Adipocyte (in vitro differentiated cells): ENCODE data around the gene KCNA4.
A peak's percentile ranks its signal among the peaks of the same experiment; 100 is the strongest.
"Not testable (repeated sequence)": the region's sequence is repeated elsewhere in the genome, so short reads cannot be mapped to it uniquely, and the experiment has no call there.

Experiments
- DNase-seq: peaks from one replicate; pipeline ENCODE4 v3.0.0-alpha.2; 2015; ENCODE audit warnings: low read depth
- H3K27me3 ChIP-seq: replicated peaks from 2 replicates; pipeline ENCODE4 v1.7.0; 2013; ENCODE audit warnings: mild to moderate bottlenecking, low read length, moderate library complexity; ENCODE audit not compliant: control insufficient read depth, insufficient read depth
- H3K36me3 ChIP-seq: 2 replicates; pipeline ENCODE4 v1.7.0; 2013; ENCODE audit warnings: low read length, mild to moderate bottlenecking, moderate library complexity; ENCODE audit not compliant: control insufficient read depth, insufficient read depth, severe bottlenecking
- H3K4me1 ChIP-seq: 2 replicates; pipeline ENCODE4 v1.7.0; 2013; ENCODE audit warnings: mild to moderate bottlenecking, low read length, moderate library complexity; ENCODE audit not compliant: control insufficient read depth, insufficient read depth
- H3K4me3 ChIP-seq: 2 replicates; pipeline ENCODE4 v1.7.0; 2013; ENCODE audit warnings: mild to moderate bottlenecking, low read length, moderate library complexity
- H3K9ac ChIP-seq: 2 replicates; pipeline ENCODE4 v1.7.0; 2013; ENCODE audit warnings: mild to moderate bottlenecking, low read length, moderate library complexity
- H3K9me3 ChIP-seq: 2 replicates; pipeline ENCODE4 v1.7.0; 2013; ENCODE audit warnings: mild to moderate bottlenecking, low read length, moderate library complexity; ENCODE audit not compliant: control insufficient read depth

The KCNA4 gene

GRCh38 chr11:30016588-30017363 lies at the start of gene KCNA4:
Gene KCNA4, minus strand, starts transcription at chr11:30017030. Its CDS starts 4,352 bp downstream, at chr11:30012678.
- H3K4me1 ChIP-seq, result peaks cover 4% of the 10 kb centered on the region
- peak within 1 kb of the TSS; percentile 41 for H3K4me3 ChIP-seq
- peak; percentile 15 for DNase-seq
- no peaks in the 10 kb centered on the region for H3K36me3 ChIP-seq
- H3K9ac ChIP-seq, result no peak within 1 kb of the TSS
- H3K9me3 ChIP-seq, result no peaks in the 10 kb centered on the region
- H3K27me3 ChIP-seq, result peaks cover 41% of the 10 kb centered on the region

DNA sequence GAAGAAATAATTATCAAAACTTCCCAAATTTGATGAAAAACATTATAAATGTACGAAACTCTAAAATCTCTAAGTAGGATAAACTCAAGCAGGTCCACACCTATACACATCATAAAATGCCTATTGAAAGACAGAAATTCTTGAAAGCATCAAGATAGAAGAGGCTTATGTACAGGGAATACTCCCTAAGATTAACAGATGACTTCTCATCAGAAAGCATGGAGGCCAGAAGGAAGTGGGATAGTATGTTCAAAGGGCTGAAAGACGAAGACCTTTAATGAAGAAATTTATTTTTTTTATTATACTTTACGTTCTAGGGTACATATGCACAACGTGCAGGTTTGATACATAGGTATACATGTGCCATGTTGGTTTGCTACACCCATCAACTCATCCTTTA lies 45.3 kb upstream of the KCNA4 start:
- no peaks in the 10 kb centered on the region for H3K36me3 ChIP-seq
- H3K9ac ChIP-seq, result no peak overlapping the region
- no peaks in the 10 kb centered on the region for H3K27me3 ChIP-seq
- no peak for DNase-seq
- H3K4me1 ChIP-seq, result no peaks in the 10 kb centered on the region
- H3K4me3 ChIP-seq, result no peak overlapping the region
- peaks cover 14% of the 10 kb centered on the region for H3K9me3 ChIP-seq

DNA sequence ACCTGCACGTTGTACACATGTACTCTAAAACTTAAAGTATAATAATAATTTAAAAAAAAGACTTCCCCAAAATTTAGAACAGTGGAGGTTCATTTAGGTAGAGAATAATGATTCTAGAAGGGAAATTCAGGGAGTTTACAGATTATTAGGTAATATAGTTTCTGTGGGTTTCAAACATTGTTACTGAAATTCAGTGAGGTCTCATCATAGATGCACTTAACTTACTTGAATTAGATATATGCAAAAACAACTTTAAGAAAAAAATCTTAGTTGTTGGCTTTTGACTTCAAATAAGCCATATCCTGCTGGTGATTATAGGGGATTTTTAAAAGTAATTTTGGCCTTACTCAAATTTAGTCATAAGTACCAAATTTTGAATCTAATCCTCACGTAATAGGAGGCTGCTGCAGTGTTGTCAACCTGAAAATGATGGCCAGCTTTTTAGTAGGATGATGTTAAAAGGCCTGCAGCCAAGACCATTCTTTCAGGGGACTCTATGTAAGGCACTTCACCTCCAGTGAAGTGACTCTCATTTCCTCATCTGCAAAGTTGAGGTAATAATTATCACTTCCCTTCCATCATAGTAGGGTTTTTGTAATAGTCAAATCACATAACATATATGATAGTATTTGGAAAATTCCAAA lies 42.5 kb upstream of the KCNA4 start:
- Histone ChIP-seq H3K36me3 (no peaks in the 10 kb centered on the region), H3K9me3 (peaks cover 14% of the 10 kb centered on the region), H3K4me3 (no peak overlapping the region), H3K27me3 (no peaks in the 10 kb centered on the region), H3K4me1 (no peaks in the 10 kb centered on the region), H3K9ac (no peak overlapping the region)
- no peak for DNase-seq

DNA sequence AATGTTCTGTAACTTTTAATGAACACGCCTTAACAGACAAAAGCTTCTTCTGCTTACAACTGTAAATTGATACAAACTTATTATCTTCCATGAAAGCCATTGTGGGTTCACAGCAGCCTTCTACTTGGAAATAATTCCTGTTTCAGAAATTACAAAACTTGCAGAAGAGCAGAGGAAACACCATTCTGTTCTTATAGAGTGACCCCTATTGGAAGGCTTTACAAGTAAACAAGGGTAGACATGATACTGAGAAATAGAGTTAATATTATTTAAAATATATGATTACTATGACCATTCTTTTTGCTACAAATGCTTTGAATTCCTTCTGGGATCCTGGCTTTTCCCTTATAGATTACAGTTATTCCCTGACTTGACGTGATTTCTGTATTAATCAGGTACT lies 32.4 kb upstream of the KCNA4 start:
- H3K4me1 ChIP-seq, result no peaks in the 10 kb centered on the region
- no peak overlapping the region for H3K9ac ChIP-seq
- H3K36me3 ChIP-seq, result no peaks in the 10 kb centered on the region
- no peaks in the 10 kb centered on the region for H3K9me3 ChIP-seq
- no peak for DNase-seq
- H3K27me3 ChIP-seq, result no peaks in the 10 kb centered on the region
- no peak overlapping the region for H3K4me3 ChIP-seq

DNA sequence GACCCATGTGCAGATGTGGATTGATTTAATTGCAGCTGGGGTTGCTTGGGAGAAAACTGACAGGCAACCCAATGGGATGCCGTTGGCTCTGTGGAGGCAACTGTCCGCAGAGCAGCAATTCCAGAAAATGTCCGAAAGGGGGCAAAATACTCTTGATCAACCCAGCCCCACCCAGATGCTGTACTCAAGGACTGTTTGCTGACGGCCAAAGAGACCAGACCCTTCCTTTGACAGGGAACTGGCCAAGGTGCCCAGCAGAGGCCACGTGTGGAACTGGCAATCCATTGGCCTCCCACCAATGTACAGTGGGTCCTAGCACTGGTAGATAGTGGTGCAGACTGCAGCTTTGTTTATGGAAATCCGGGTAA lies 29.7 kb upstream of the KCNA4 start:
- Histone ChIP-seq H3K36me3 (no peaks in the 10 kb centered on the region), H3K4me1 (no peaks in the 10 kb centered on the region), H3K27me3 (no peaks in the 10 kb centered on the region), H3K4me3 (no peak overlapping the region), H3K9ac (no peak overlapping the region), H3K9me3 (no peaks in the 10 kb centered on the region)
- DNase-seq, result no peak

GRCh38 chr11:30045921-30046577 lies 29.2 kb upstream of the KCNA4 start:
- Histone ChIP-seq H3K4me1 (no peaks in the 10 kb centered on the region), H3K4me3 (no peak overlapping the region), H3K9me3 (no peaks in the 10 kb centered on the region), H3K27me3 (no peaks in the 10 kb centered on the region), H3K36me3 (no peaks in the 10 kb centered on the region), H3K9ac (no peak overlapping the region)
- DNase-seq, result no peak

DNA sequence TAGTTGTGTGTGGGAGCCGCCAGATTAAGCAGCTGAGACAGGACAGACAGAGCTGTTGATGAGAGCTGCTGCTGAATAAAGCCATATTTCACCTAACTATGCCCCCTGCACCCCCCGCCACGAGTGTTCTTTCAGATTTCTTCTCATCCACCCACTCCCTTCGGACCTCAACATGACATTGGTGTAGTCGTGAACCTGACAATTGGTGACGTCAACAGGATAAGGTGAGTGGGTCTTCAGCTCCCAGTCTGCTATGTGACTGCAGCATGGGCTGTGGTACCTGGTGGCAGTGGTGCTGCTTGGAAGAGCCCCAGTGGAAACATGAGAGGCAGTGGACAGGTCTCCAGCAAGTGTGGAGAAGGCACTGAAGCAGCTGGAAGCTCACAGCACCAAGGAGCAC lies 28.3 kb upstream of the KCNA4 start:
- no peaks in the 10 kb centered on the region for H3K36me3 ChIP-seq
- no peaks in the 10 kb centered on the region for H3K9me3 ChIP-seq
- no peaks in the 10 kb centered on the region for H3K27me3 ChIP-seq
- no peak overlapping the region for H3K4me3 ChIP-seq
- no peaks in the 10 kb centered on the region for H3K4me1 ChIP-seq
- no peak for DNase-seq
- H3K9ac ChIP-seq, result no peak overlapping the region

DNA sequence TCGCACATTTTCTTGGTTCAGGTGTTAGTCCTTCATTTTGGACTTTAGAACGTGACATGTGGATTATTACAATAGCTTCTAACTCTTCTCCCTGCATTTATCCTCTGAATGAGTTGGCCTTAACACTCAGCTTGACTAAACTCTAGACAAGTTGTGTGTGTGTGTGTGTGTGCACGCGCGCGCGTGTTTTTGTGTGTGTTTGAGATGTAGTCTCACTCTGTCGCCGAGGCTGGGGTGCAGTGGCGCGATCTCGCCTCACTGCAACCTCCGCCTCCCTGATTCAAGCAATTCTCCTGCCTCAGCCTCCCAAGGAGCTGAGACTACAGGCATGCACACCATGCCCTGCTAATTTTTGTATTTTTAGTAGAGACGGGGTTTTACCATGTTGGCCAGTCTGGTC lies 24.3 kb upstream of the KCNA4 start:
- no peak overlapping the region for H3K9ac ChIP-seq
- no peaks in the 10 kb centered on the region for H3K36me3 ChIP-seq
- no peaks in the 10 kb centered on the region for H3K4me1 ChIP-seq
- no peak for DNase-seq
- H3K9me3 ChIP-seq, result no peaks in the 10 kb centered on the region
- H3K27me3 ChIP-seq, result no peaks in the 10 kb centered on the region
- no peak overlapping the region for H3K4me3 ChIP-seq

- H3K36me3 ChIP-seq, H3K27me3 ChIP-seq, H3K9me3 ChIP-seq, DNase-seq, H3K4me1 ChIP-seq, H3K4me3 ChIP-seq, H3K9ac ChIP-seq: not testable (repeated sequence)
Observed at GRCh38 chr11:30034746-30035145, 17.9 kb upstream of the KCNA4 start.

- not testable (repeated sequence) for H3K4me1 ChIP-seq, H3K4me3 ChIP-seq, H3K9me3 ChIP-seq, H3K36me3 ChIP-seq, DNase-seq, H3K27me3 ChIP-seq, H3K9ac ChIP-seq
Observed at GRCh38 chr11:30034166-30034565, 17.3 kb upstream of the KCNA4 start.

DNA sequence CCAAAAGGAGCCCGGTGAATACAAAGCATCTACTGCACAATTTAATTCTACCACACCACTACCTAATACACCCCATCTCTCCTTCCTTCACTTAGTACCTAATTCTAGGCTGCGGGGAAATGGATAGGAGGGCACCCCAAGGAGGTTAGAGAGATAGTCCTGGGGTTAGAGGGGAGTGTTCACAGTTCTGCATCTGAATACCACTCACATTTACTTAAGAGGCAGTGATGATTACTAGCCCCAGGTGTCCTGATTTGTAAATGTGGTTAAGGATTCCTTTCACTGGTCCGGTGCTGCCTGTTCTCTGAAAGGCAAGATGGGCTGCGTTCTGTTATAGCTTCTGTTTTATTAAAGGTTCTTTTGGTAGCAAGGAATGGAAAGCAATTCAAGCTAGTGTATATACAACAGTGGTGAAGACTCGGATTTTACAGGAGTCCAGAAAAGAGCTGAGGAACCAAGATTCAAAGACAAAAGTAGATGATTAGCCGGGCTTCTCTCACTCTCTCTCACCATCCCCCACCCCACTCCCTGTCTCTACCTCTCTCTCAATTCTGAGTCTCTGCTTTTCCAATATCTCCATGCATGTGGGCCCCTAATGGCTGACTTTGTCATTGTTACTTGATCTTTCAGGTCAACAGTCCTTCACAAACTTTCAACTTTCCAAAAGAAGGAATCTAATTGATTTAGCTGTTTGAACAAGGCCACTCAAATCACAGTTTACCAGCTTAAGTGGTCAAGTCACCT lies 8.7 kb upstream of the KCNA4 start:
- Histone ChIP-seq H3K4me3 (no peak overlapping the region), H3K9ac (no peak overlapping the region), H3K36me3 (no peaks in the 10 kb centered on the region), H3K9me3 (no peaks in the 10 kb centered on the region), H3K4me1 (no peaks in the 10 kb centered on the region), H3K27me3 (no peaks in the 10 kb centered on the region)
- no peak for DNase-seq
